ENCODE results near the gene ZBTB17. TPM values are rescaled to one million over a fixed set of nuclear protein-coding genes. Genes with fewer than 3 reads are reported as not detected.
"Not testable (repeated sequence)": the region's sequence is repeated elsewhere in the genome, so short reads cannot be mapped to it uniquely, and the experiment has no call there.

Gene ZBTB17
- total RNA-seq = 100 to 1,000 TPM in 1 of 4 donors, 10 to 100 TPM in 3; 52.1 to 138 (median 56.6) TPM

DNA sequence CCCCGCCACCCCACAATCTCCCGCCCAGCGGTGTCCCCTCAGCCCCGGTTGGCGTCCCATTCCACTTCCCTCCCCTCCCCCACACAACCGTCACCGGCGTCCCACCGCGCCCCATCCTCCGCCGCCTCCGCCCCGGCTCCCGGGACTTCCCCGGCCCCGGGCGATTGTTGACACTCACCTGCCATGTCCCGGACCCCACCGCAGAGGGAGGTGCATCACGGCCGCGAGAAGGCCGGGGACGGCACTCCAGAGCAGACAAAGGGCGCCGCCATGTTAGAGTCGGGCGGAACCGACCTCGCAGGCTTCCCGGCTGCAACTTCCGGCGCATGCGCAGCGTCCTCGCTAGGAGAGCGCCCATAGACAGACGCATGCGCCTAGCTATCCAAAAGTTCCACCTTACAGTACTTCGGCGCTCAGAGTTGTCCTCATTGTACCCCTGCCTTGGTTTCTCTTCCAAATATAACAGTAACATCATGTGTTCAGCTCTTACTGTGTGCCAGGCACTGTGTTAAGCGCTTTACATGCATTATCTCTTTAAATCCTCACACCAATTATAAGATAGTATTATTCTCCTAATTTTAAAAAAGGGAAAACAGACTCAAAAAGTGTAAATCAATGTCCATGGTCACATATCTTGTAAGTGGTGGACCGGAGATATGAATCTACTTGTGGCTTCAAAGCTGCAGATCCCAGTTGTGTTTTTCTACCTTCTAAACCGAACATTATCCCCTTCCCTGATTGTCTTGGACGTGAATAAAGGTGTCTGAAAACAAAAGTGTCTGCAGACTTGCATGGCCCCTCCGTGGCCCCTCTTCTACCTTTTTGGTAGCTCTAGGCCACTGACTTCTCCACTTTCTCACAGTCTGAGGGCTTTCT, at the start of gene ZBTB17:
Gene ZBTB17, minus strand, starts transcription at position 297 of the 876 bp plus-strand sequence. CDS start 27,606 bp downstream, outside the sequence.
- Histone ChIP-seq H3K27me3 (no peaks in the 10 kb centered on the region), H3K4me1 (peaks cover 0 to 15% (median 3%) of the 10 kb centered on the region in 4 donors), H3K27ac (peak within 1 kb of the TSS; percentile 73 to 91 (median 78)), H3K4me3 (peak within 1 kb of the TSS; percentile 72 to 93 (median 92)), H3K9me3 (no peaks in the 10 kb centered on the region), H3K36me3 (peaks cover 0 to 10% (median 0%) of the 10 kb centered on the region in 3 donors)
- TF ChIP-seq, protein P1, sequence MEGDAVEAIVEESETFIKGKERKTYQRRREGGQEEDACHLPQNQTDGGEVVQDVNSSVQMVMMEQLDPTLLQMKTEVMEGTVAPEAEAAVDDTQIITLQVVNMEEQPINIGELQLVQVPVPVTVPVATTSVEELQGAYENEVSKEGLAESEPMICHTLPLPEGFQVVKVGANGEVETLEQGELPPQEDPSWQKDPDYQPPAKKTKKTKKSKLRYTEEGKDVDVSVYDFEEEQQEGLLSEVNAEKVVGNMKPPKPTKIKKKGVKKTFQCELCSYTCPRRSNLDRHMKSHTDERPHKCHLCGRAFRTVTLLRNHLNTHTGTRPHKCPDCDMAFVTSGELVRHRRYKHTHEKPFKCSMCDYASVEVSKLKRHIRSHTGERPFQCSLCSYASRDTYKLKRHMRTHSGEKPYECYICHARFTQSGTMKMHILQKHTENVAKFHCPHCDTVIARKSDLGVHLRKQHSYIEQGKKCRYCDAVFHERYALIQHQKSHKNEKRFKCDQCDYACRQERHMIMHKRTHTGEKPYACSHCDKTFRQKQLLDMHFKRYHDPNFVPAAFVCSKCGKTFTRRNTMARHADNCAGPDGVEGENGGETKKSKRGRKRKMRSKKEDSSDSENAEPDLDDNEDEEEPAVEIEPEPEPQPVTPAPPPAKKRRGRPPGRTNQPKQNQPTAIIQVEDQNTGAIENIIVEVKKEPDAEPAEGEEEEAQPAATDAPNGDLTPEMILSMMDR (IDR thresholded peaks at IDR 0.05) = no peak
- TF ChIP-seq POLR2A (IDR thresholded peaks at IDR 0.05) = peak; percentile 56 to 67
- peak; percentile 92 to 98 (median 94) for DNase-seq

DNA sequence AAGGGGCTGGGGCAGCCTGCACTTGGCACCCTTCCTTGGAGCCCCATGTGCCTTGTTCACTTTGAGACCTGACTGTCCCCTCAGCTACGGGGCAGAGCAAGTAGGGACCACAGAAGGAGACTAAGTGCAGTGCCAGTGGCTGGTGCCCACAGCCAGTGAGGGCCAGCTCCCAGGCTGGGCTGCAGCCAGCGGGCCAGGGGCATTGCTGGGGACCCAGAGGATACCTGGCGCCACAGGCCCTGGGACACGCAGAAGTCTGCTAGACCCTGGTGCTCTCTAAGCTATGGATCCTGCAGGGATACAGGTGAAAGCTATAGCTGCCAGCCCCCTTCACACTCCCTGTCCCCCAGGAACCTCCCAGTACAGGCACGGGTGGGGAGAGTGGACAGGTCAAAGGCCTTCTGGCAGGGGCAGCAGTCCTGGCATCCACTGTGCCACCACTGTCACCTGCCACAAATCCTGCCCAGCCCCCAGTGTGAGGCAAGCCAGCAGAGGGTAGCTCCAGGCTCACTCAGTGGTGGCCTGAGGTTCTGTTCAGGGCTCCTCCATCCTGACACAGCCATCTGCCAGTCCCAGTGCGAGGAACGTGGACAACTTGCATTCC, 47.3 kb upstream of the ZBTB17 start:
- TF ChIP-seq, protein P1 (IDR thresholded peaks at IDR 0.05) = no peak
- no peak for TF ChIP-seq POLR2A (IDR thresholded peaks at IDR 0.05)
- no peak overlapping the region for H3K27ac ChIP-seq
- no peak for DNase-seq
- H3K27me3 ChIP-seq = no peaks in the 10 kb centered on the region
- peaks cover 0 to 11% (median 7%) of the 10 kb centered on the region in 4 donors for H3K4me1 ChIP-seq
- H3K9me3 ChIP-seq = no peaks in the 10 kb centered on the region
- no peaks in the 10 kb centered on the region for H3K36me3 ChIP-seq
- no peak overlapping the region for H3K4me3 ChIP-seq

GRCh38 chr1:16022393-16022792, 46.5 kb upstream of the ZBTB17 start:
- H3K4me1 ChIP-seq = peaks cover 0 to 10% (median 7%) of the 10 kb centered on the region in 4 donors
- no peaks in the 10 kb centered on the region for H3K27me3 ChIP-seq
- no peak for DNase-seq
- H3K27ac ChIP-seq = no peak overlapping the region
- H3K4me3 ChIP-seq = no peak overlapping the region
- no peaks in the 10 kb centered on the region for H3K36me3 ChIP-seq
- no peaks in the 10 kb centered on the region for H3K9me3 ChIP-seq
- TF ChIP-seq, protein P1 (IDR thresholded peaks at IDR 0.05) = no peak
- no peak for TF ChIP-seq POLR2A (IDR thresholded peaks at IDR 0.05)

DNA sequence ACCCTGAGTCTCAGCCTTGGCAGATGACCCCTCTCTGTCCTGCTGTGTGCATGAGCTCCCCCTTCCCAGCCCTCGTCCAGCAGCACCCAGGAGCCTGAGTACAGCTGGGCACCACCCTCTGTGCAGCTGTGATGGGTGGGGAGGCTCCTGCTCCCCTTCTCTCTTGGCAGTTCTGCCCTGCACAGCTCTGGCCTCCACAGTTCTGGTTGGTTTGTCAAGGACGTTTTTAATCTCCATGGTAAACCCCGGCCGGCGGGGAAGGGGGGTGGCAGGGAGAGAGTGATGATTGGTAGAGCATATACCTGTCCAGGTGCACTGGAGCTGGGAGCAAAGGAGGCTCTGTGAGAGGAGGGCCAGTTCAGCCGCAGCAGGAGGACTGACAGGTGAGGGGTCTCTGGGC, 45.8 kb upstream of the ZBTB17 start, which contains the start of gene CLCNKA:
Gene CLCNKA, plus strand, starts transcription at position 356 of the 400 bp plus-strand sequence. CDS start 584 bp downstream, outside the sequence.
- Histone ChIP-seq H3K9me3 (no peaks in the 10 kb centered on the region), H3K4me1 (peaks cover 0 to 3% (median under 1%) of the 10 kb centered on the region in 4 donors), H3K27me3 (no peaks in the 10 kb centered on the region), H3K27ac (no peak within 1 kb of the TSS), H3K4me3 (no peak within 1 kb of the TSS), H3K36me3 (no peaks in the 10 kb centered on the region)
- TF ChIP-seq, protein P1 (IDR thresholded peaks at IDR 0.05) = no peak
- TF ChIP-seq POLR2A (IDR thresholded peaks at IDR 0.05) = no peak
- no peak for DNase-seq

- H3K36me3 ChIP-seq, H3K4me3 ChIP-seq, H3K27me3 ChIP-seq, H3K9me3 ChIP-seq, DNase-seq, H3K27ac ChIP-seq, H3K4me1 ChIP-seq: not testable (repeated sequence)
Measured at GRCh38 chr1:16020878-16021277, 45.0 kb upstream of the ZBTB17 start.

DNA sequence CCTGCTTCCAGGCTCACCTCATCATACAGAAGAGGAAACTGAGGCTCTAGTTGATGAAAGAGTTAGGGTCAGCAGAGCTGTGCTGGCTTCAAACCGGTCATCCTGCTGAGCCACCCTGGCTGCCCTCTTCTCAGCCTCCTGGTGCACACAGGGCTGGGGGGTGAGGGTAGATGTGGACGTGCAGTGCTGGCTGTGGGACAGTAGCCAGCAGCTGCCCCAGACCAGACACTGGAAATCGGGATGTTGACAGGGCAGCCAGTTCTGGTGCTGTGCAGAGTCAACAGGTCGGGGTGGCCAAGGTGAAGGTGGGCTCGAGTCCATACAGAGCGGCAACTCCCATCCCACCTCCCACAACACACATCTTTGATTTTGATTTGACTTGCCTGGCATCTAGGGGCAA, 44.4 kb upstream of the ZBTB17 start:
- DNase-seq = no peak
- Histone ChIP-seq H3K9me3 (no peaks in the 10 kb centered on the region), H3K4me1 (no peaks in the 10 kb centered on the region), H3K36me3 (no peaks in the 10 kb centered on the region), H3K4me3 (no peak overlapping the region), H3K27ac (peak overlapping the region in 1 of 4 donors; percentile 81), H3K27me3 (no peaks in the 10 kb centered on the region)
- TF ChIP-seq POLR2A (IDR thresholded peaks at IDR 0.05) = no peak
- TF ChIP-seq, protein P1 (IDR thresholded peaks at IDR 0.05) = no peak

Measured in Peyer's patch (tissue), 4 donors.